K562 (cell line): ENCODE measurements around the gene TLE4. TPM values are rescaled to one million over a fixed set of nuclear protein-coding genes. Genes with fewer than 3 reads are reported as not detected.

Source experiments
- ATF6 ChIP-seq: sonication (generic); formaldehyde crosslinking; IDR thresholded peaks from 2 replicates; pipeline ENCODE4 v1.4.0; 2020; ENCODE audit warnings: mild to moderate bottlenecking, missing genetic modification reagents
- ATF7 ChIP-seq: fragments of 450-650 bp; IDR thresholded peaks from 2 replicates; pipeline ENCODE4 v1.7.1; 2014; ENCODE audit warnings: mild to moderate bottlenecking, moderate library complexity
- KAT2B ChIP-seq: IDR thresholded peaks from one replicate; pipeline ENCODE4 v1.6.1; 2012; ENCODE audit warnings: low read depth, mild to moderate bottlenecking, control low read depth, inconsistent platforms, low read length, moderate library complexity
- KLF1 ChIP-seq: fragments of 450-650 bp; IDR thresholded peaks from 2 replicates; pipeline ENCODE4 v1.6.1; 2016; ENCODE audit warnings: missing genetic modification characterization, missing compliant biosample characterization
- MEF2A ChIP-seq: IDR thresholded peaks from 2 replicates; pipeline ENCODE4 v1.6.1; 2011; ENCODE audit warnings: low read depth, mild to moderate bottlenecking, low read length, moderate library complexity; ENCODE audit not compliant: control insufficient read depth
- NKRF ChIP-seq: fragments of 450-650 bp; IDR thresholded peaks from 2 replicates; pipeline ENCODE4 v1.6.1; 2016; ENCODE audit warnings: borderline replicate concordance
- NRF1 ChIP-seq, 2 experiments: fragments of 450-650 bp; IDR thresholded peaks in 1 of 2; conservative IDR thresholded peaks in 1 of 2; 2 replicates each; pipeline ENCODE4 v1.6.1; 2014; ENCODE audit warnings: mild to moderate bottlenecking in 2 of 2
- REST ChIP-seq, 2 experiments: fragments of 450-650 bp; formaldehyde crosslinking in 1 of 2; IDR thresholded peaks; 2 replicates each; pipeline versions ENCODE4 v1.4.0 to v1.6.1; 2014 to 2020; ENCODE audit warnings: mild to moderate bottlenecking in 2 of 2, borderline replicate concordance in 1 of 2, low read depth in 1 of 2
- VEZF1 ChIP-seq: fragments of 200-800 bp; sonication (Bioruptor generic); IDR thresholded peaks from 2 replicates; pipeline ENCODE4 v1.6.1; 2017; ENCODE audit warnings: missing genetic modification characterization, missing compliant biosample characterization
- polyA plus RNA-seq, 8 experiments: library from polyadenylated mRNA; depleted of rRNA in 4 of 8; stranded (reverse) in 5 of 8; unstranded in 3 of 8; fragments of >200 nt; fragmentation: Nextera tagmentation in 2 of 8; fragmentation: Illumina TruSeq in 1 of 8; extraction: Ambion mirVana in 2 of 8; extraction: Trizol in 1 of 8; gene quantifications; 2 replicates each; pipeline versions ENCODE4 v1.2.1 to v1.2.3, GENCODE V29; 2011 to 2014; ENCODE audit warnings: inconsistent platforms in 1 of 8, missing spikeins in 1 of 8
- total RNA-seq, 7 experiments: library from RNA; depleted of rRNA in 6 of 7; stranded (reverse); fragments of >200 nt in 6 of 7; fragmentation: Illumina TruSeq in 2 of 7; extraction: Trizol in 2 of 7; gene quantifications; 2 replicates each; pipeline versions ENCODE4 v1.2.1 to v1.2.3, GENCODE V29; 2011 to 2021; ENCODE audit warnings: low replicate concordance in 1 of 7

TLE4 gene
- total and polyA plus RNA-seq, 9 of the 15 experiments (the other 6 are each of a cell fraction or from before 2014, with no cell fraction given) = 1.1 to 8.8 (median 5.7) TPM

- TF ChIP-seq VEZF1 (CRISPR knock-in tag) = no peak
- no peak for TF ChIP-seq REST (IDR thresholded peaks at IDR 0.05; ENCODE audit: borderline replicate concordance)
- TF ChIP-seq REST (CRISPR knock-in tag; IDR thresholded peaks at IDR 0.05; ENCODE audit: low read depth) = no peak
- no peak for TF ChIP-seq ATF7
- no peak for TF ChIP-seq KLF1 (tag)
- no peak for TF ChIP-seq NKRF
- TF ChIP-seq MEF2A = no peak
- no peak for TF ChIP-seq NRF1 (conservative IDR thresholded peaks at IDR 0.05 in 1 of 2, IDR thresholded peaks at IDR 0.05 in 1 of 2)
- no peak for TF ChIP-seq ATF6 (CRISPR knock-in tag)
- TF ChIP-seq KAT2B = no peak
Observed at GRCh38 chr9:79709743-79710674, 138.2 kb downstream of the TLE4 start (continued).
